AG09319 (cell line): ENCODE data around the gene AQP2.

ENCODE experiments used
- DNase-seq: peaks from one replicate; pipeline ENCODE4 v3.0.0-alpha.2; 2010; ENCODE audit warnings: low read depth; ENCODE audit errors: extremely low read depth
- TF ChIP-seq, protein P1 (sequence below): IDR thresholded peaks from 2 replicates; pipeline ENCODE4 v1.5.1; 2011; ENCODE audit warnings: low read depth, mild to moderate bottlenecking, inconsistent platforms, low read length, moderate library complexity

The AQP2 gene

DNA sequence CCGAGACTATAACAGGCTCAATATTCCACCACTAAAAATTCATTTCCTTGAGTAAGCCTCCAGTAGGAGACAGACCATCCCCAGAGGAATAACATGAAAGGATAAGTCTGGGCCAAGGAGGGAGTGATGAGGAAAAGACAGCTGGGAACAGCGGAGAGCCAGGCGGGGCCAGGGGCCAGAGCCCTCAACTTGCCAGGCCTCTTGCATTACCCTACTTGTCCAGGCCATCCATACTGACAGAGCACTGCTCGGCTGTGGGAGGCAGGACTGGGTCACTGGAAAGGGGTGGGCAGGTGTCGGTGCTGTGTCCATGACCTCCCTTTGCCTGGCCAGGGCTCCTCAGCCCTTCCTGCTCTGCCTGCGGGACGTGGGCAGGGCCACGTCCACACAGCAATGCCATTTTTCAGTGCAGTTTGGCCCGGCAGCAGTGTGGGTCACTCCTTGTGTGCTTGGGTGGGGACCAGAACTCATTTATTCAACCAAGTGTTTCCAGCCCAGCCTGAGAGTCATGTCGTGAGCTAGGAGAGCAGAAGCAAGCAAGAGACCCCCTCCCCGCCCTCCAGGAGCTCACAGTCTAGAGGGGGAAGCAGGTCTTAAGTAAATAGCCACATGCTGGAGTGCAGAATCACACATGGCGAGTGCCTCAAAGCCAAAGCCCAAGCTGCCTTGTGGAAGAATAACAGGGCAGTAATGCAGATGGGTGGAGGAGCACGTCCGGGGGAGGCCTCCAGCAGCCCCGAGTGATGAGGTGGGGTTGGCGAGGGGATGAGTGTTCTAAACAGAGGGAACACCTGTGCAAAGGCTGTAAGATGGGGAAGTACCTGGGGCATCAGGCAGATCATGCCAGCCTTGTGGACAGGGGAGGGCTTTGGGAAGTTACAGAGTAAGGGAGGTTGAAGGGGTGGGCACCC lies 37.9 kb upstream of the AQP2 start:
- no peak for DNase-seq

DNA sequence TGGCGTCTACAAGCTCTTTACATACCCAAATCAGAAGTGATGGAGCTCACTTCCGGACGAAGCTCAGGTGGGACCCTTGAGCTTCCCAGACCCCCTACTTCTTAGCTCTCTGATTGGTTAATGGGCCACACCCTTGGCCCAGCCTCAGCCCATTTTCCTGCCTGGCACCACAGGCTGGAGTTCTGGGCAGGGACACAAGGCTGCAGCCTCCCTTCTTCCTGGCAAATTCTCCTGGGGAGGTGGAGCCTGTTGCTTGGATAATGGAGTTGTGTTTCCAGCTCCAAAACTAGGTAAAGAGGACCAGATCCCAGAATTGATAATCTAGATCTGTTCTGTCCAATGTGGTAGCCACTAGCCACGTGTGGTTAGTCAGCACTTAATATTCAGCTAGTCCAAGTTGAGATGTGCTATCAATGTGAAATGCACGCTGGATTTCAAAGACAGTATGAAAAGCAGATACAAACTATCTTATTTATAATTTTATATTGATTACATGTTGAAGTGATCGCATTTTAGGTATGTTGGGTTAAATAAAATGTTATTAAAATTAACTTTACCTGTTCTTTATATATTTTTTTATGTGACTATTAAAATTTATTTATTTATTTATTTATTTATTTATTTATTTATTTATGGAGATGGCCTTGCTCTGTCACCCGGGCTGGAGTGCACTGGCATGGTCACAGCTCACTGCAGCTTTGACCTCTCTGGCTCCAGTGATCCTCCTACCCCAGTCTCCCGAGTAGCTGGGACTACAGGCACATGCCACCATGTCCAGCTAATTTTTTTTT lies 34.2 kb upstream of the AQP2 start:
- TF ChIP-seq, protein P1, sequence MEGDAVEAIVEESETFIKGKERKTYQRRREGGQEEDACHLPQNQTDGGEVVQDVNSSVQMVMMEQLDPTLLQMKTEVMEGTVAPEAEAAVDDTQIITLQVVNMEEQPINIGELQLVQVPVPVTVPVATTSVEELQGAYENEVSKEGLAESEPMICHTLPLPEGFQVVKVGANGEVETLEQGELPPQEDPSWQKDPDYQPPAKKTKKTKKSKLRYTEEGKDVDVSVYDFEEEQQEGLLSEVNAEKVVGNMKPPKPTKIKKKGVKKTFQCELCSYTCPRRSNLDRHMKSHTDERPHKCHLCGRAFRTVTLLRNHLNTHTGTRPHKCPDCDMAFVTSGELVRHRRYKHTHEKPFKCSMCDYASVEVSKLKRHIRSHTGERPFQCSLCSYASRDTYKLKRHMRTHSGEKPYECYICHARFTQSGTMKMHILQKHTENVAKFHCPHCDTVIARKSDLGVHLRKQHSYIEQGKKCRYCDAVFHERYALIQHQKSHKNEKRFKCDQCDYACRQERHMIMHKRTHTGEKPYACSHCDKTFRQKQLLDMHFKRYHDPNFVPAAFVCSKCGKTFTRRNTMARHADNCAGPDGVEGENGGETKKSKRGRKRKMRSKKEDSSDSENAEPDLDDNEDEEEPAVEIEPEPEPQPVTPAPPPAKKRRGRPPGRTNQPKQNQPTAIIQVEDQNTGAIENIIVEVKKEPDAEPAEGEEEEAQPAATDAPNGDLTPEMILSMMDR: no peak
- no peak for DNase-seq

More for the DNA sequence above, 37.9 kb upstream of the AQP2 start:
- TF ChIP-seq, protein P1: no peak

DNA sequence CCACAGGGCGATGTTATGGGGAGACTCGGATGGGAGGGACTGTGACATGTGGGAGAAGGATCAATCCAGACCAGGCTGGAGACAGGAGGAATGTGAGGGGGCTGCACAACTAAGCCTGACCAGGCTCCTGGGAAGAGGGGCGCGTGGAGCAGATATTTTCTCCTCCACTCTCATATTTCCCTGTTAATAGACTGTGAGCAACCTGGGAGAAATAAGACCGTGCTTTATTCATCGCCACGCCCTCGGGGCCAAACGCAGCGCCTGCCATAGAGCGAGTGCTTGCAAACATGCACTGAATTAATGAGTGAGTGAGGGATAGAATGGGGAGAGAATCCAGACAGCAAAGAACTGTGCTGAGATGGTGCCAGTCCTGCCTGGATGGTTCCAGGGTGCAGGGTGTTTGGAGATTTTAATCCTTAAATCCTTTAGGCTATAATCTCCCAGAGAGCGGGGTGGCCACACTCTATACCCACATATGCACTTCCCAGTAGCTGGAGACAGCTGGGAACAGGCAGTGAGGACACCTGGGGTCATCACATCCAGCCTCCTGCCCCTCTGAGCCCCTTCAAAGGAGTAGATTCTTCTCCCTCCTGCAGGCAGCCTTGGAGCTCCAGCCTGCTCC lies 33.3 kb upstream of the AQP2 start:
- TF ChIP-seq, protein P1: no peak
- no peak for DNase-seq

DNA sequence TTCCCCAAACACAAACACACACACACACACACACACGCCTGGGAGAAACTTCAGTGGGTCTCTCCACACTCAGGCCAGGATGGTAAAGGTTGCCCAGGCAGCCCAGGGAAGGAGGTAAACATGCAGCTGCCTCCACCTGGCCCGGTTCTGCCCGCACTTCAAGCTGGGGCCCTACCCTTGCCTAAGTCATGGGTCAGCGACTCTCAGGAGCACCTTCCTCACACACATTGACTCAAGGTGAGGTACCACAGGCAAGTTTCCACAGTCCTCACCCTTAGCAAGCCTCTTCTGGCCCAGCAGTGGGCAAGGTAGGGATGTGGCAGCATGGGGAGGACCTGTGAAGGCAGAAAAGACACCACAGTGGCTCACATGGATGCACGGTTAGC lies 32.8 kb upstream of the AQP2 start:
- TF ChIP-seq, protein P1: no peak
- DNase-seq: no peak

DNA sequence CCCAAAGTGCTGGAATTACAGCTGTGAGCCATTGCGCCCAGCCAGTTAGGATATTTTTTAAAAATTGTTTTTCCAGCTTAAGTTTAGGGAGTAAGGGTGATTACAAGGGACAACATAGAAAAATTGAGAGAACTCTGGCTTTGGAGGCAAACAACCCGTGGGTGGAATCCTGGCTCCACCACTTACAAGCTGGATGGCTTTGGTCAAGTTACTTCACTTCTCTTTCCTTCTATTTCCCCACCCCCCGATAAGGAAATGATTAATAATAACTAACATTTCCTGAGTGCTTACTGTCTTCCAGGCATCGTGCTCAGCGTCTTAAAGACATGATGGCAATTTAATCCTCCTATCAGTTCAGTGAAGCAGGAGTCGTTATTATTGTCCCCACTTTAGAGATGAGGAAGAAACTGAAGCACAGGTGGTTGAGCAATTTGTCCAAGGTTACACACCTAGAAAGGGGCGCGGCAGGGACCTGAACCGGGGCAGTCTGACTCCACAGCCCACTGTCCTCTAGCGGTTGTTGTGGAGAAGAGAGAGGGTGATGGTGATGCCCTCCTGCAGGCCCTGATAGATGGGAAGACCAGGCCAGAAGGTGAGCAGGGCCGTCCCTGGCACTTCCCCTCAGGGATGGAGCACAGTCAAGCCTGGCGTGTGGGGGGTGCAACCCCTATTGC lies 30.2 kb upstream of the AQP2 start:
- TF ChIP-seq, protein P1: no peak
- DNase-seq: no peak

DNA sequence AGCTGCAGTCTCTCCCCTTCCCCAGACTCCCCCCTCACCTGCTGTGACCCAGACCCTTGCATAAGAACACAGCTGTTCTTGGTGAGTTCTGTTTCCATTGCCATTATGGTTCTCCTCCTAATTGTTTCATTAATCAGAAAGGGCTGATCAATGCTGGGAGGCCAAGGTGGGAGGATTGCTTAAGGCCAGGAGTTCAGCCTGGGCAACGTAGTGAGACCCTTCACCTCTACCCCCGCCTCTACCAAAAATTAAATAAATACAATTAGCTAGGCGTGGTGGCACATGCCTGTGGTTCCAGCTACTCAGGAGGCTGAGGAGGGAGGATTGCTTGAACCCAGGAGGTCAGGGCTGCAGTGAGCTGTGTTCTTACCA lies 29.6 kb upstream of the AQP2 start:
- no peak for DNase-seq

More for the DNA sequence above, 29.6 kb upstream of the AQP2 start:
- TF ChIP-seq, protein P1: no peak
